HG02885 (cell line): ENCODE results near the gene HNRNPC.
A peak's percentile ranks its signal among the peaks of the same experiment; 100 is the strongest.
"Not testable (repeated sequence)": the region's sequence is repeated elsewhere in the genome, so short reads cannot be mapped to it uniquely, and the experiment has no call there.

Source experiments
- ATAC-seq: cut with Tn5 transposase; IDR thresholded peaks from one replicate; pipeline ENCODE4 v1.9.1; 2021; ENCODE audit warnings: mild to moderate bottlenecking; ENCODE audit not compliant: unreplicated experiment, poor library complexity

The HNRNPC gene

GRCh38 chr14:21275261-21275858 is 6.1 kb upstream of the HNRNPC start:
- no peak for ATAC-seq

DNA sequence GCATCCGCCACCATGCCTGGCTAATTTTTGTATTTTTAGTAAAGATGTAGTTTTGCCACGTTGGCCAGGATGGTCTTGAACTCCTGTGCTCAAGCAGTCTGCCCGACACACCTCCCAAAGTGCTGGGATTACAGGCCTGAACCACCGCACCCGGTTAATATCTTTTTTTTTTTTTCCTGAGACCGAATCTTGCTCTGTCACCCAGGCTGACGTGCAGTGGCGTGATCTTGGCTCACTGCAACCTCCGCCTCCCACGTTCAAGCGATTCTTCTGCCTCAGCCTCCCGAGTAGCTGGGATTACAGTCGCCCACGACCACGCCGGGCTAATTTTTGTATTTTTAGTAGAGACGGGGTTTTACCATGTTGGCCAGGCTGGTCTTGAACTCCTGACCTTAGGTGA is 3.4 kb upstream of the HNRNPC start:
- not testable (repeated sequence) for ATAC-seq

- no peak for ATAC-seq
Measured at GRCh38 chr14:21268617-21269251, 508 bp downstream of the HNRNPC start.

DNA sequence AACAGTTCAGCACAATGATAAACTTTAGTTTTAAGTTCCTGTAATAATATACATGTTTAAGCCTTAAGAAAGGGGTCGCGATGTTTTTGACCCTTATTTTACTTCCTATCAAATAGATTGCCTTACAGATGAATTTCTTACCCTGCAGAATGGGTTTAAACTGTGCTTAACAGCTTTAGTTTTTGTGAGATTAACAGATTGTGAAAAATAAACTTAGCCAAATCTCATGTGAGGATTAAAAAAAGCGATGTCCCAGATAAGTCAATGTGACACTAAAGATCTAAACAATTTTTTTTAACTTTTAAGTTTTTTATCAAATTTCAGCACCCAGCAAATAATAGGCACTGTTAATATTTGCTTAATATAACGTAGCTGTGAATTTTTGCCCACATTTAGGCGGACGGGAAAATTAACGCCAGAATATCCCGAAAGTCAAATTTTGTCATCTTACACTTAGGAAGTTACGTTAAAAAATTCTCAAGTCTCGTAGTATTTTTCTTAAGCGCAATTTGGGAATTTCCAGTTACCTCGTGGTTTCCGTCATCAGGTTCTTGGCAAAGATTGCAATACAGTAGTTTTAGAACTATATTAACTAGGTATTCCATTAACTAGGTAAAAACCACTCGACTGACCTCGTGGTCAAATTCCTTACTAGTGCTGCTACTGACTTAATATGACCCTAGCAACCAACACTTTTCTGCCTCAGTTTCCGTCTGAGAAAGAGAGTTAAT is 1.2 kb downstream of the HNRNPC start:
- ATAC-seq, result no peak

DNA sequence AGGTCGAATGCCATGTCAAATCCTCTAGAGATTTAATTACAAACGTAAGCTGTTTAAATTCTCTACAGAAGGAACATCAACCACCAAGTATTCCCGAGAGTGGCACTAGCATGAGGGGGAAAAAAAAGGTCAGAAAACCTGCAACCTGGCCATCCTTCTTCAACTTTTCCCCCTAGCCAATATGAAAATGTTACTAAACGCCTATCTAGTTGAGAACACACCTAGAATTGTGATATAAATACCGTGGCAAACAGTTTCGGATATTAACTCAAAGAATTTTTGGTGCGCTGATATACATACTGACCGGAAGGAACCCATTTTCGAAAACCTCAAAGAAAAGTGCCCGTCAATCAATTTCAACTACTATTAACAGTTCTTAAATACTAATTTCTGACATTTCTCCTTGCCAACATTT is 1.8 kb downstream of the HNRNPC start:
- ATAC-seq, result no peak

DNA sequence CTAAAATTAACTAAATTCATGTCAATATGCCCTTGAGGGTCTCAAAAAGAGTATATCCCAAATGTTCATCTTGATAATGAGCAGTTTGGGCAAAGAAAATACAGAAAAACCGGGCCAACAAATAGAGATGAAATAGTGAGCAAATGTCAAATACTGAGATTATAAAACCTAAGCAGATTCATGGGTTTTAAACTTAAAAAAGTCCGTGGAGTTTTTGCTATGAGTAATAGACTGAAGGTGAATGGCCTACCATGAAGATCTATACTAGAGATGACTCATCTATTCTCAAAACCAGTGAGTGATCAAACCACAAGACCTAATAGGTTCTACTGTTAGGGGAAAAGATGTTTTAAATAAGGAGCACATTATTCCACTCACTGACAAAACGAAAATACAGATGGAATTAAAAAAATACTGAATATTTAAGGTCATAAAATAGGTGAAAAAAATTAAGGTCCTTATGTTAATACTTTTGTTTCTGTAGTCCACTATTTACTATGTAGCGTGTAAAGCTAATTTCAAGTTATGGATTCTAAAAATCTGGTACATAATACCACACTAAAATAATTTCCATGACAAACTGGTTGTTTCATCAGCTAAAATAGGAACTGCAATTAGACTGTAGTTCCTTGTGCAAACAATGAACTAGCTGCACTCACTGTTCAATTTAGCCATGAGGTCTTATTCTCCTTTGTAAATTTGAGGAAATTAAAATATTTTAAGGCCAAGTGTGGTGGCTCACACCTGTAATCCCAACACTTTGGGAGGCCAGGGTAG is 5.0 kb downstream of the HNRNPC start:
- peak; percentile 81 for ATAC-seq

DNA sequence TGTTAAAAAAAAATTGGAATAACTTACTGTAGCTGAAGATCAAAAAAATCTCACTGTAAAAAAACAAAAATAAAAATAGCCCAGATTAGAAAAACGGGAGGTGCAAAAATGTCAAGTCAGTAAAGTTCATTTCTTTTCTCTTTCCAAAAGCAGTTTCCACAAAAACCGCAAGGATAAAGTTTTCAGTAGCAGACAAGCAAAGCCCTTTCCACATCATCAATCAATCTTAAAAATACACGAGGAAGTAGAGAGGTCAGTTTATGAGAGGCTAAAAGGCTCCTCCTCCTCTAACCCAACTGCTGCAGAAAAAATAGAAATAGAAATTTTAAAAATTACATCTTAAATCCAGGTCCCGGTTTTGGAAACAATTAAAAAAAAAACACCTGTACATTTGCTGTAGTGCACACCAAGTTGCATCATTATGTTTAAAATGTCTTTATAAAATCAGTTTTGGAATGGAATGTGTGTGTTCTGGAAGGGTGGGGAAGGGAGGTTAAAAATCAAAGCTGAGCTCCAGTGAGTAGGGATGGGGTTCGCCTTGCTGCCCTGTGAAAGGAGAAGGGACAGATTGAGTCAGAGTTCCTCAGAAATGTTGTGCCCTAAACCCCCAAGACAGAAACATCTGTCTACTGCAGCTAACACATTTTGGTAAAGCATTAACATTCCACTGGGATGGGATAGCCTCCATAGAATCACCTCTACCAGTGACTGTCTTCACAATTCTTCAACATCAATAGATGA is 5.8 kb downstream of the HNRNPC start:
- no peak for ATAC-seq

DNA sequence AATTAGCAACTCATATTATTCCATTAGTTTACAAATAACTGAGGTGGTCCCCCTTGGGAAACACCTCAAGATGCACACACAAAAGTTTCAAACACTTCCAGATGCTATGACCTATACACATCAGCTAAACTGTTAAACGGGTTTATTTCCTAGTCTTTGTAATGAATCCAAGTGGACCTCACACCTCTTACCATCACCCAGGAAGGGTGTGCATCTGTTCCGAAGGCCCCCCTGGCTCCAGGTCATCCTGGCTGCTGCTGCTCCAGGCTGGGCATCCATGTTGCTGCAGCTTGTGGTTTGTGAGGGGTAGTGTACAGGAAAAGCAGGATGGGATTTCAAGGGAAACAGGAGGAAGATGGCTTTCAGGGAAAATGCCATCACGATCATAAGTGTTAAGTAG is 6.8 kb downstream of the HNRNPC start:
- no peak for ATAC-seq

DNA sequence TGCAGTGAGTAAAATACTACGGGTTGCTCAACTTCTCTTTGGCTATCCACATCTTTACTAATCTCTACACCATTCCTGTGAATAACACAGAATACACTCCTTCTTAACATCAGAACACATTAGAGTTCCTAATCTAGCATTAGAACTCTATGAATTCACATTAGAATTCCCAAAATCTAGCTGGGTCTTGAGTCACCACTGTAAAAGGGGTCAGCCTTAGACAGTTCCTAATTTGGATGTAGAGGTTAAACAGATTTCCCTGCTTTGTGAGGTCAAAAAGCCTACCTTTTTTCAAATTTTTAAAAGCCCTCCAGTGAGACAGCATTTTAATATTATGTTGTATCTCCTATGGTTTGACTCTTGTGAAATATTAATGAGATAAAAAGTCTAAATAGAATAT is 7.4 kb downstream of the HNRNPC start:
- ATAC-seq, result no peak

DNA sequence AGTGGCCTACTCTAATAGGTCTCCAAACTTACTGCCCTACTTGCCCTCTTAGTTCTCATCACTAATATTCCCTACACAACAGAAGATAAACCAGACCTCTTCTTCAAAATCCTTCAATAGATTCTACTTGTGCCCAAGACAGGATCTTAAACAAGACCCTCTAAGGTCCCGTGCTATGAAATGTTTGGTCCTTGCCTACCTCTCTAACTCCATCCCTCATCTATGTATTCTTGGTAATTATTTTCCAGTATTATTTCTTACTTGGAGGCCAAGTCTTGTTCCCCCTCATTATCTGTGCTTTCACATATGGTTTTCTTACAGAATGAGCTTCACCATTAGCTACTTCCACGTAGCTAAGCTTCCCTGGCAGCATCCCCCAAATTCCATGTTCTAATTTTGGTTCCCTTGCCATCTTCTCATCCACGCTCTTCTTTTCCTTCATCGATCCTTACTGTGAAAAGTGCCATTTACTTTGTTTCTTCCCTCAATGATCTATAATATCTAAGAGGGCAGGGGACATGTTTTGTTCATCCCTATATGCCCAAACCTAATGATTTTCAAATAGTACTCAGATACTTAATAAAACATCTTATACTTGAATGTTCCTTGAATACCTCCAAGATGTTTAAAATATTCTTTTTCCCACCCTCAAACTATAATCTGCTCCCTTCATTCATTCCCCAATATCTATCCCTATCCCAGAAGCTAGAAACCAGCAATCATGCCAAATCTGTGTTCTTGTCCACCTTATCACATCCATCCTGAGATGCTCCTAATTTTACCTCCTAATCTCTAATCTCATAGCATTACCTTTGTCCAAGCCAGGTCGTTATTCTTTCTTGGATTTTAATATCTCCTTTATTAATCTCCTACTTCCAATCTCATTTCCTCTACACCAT is 10.1 kb downstream of the HNRNPC start:
- no peak for ATAC-seq

DNA sequence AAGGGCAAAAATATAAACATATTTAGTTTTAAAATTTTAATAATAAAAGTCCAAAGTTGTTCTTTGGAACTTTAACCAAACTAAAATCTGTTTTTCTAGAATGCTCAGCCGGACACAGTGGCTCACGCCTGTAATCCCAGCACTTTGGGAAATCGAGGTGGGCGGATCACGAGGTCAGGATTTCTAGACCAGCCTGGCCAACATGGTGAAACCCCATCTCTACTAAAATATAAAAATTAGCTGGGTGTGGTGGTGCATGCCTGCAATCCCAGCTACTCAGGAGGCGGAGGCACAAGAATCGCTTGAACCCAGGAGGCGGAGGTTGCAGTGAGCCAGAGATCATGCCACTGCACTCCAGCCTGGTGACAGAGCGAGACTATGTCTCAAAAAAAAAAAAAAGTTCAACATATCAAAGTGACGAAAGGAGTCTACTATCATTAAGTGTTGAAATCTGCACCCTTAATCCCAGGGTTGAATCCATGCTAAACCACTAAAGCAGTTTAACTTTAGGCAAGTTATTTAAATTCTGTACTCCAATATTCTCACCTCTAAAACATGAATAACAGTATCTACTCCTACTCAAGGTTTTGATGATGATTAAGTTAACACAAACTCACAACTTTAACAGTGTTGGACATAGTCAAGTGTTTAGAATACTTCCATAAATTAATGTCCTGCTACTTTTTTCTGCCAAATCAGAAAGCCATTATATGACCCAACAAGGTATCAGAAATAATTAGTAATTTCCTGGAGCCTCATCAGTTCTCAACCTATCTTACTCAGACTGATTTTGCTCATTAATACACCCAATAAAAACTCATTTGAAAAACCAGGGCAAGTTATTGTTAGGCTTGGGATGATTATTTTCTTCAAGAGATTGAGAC is 11.0 kb downstream of the HNRNPC start:
- no peak for ATAC-seq

GRCh38 chr14:21257394-21257909 is 11.8 kb downstream of the HNRNPC start:
- ATAC-seq, result no peak

GRCh38 chr14:21256539-21257393 is 12.5 kb downstream of the HNRNPC start:
- no peak for ATAC-seq

- ATAC-seq, result not testable (repeated sequence)
Measured at GRCh38 chr14:21256102-21256447, 13.2 kb downstream of the HNRNPC start.

DNA sequence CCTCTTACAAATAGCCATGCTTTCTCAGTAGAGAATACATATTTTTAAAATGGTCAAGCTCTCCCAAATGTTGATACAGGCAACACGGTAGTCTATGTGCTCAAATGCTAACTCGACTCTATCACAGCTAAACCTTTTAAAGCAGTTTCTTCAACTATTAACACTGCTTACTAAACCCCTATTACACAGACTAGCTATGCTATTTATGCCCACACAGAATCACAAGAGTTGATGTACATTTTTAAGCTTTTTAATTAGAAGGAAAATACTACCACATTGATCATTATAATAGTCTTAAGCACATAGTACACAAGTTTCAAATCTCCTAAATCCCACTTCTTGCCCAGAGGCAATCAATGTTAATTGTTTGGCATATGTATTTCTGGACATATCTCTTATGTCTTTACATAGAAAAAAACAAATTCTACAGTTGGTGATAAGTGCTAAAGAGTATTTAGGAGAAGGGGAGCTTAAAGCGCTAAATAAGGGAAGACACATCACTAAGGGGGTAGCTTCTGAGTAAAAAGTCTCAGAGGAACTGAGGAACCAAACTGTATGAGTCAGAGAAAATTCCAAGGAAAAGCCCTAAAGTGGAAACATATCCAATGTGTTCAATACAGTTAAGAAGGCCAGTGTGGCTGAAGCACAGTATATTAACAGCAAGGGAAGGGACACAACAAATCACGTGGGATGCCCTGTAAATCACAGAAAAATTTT is 13.7 kb downstream of the HNRNPC start:
- no peak for ATAC-seq

- ATAC-seq, result no peak
Measured at GRCh38 chr14:21252149-21252548, 17.1 kb downstream of the HNRNPC start.

DNA sequence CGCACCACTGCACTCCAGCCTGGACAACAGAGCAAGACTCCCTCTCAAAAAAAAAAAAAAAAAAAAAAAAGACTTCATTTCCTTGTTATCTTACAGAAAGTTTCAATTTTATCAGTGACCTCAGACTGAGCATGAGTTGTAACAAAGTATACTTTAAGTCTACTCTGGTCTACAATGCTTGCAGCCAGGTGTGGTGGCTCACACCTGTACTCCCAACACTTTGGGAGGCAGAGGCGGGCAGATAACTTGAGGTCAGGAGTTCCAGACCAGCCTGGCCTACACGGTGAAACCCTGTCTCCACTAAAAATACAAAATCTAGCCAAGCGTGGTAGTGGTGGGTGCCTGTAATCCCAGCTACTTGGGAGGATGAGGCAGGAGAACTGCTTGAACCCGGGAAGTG is 18.0 kb downstream of the HNRNPC start:
- no peak for ATAC-seq
